GM18519 (cell line): Measurements from ENCODE around the gene NYAP2.

ENCODE experiments used
- ATAC-seq: cut with Tn5 transposase; IDR thresholded peaks from one replicate; pipeline ENCODE4 v1.9.1; 2021; ENCODE audit warnings: mild to moderate bottlenecking, moderate library complexity; ENCODE audit not compliant: unreplicated experiment, low FRiP score

Gene NYAP2

GRCh38 chr2:225536036-225536435, 136.5 kb downstream of the NYAP2 start:
- no peak for ATAC-seq

DNA sequence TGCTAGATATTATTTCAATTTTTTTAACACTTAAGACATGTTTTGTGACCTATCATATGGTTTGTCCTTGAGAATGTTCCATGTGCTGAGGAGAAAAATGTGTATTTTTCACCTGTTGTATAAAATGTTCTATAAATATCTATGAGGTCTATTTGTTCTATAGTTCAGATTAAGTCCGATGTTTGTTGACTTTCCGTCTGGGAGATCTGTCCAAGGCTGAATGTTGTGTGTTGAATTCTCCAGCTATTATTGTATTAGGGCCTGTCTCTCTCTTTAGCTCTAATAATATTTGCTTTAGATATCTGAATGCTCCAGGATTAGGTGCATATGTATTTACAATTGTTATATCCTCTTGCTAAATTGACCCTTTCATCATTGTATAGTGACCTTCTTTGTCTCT, 144.1 kb downstream of the NYAP2 start:
- ATAC-seq, result no peak

GRCh38 chr2:225556461-225556860, 157.0 kb downstream of the NYAP2 start:
- no peak for ATAC-seq

DNA sequence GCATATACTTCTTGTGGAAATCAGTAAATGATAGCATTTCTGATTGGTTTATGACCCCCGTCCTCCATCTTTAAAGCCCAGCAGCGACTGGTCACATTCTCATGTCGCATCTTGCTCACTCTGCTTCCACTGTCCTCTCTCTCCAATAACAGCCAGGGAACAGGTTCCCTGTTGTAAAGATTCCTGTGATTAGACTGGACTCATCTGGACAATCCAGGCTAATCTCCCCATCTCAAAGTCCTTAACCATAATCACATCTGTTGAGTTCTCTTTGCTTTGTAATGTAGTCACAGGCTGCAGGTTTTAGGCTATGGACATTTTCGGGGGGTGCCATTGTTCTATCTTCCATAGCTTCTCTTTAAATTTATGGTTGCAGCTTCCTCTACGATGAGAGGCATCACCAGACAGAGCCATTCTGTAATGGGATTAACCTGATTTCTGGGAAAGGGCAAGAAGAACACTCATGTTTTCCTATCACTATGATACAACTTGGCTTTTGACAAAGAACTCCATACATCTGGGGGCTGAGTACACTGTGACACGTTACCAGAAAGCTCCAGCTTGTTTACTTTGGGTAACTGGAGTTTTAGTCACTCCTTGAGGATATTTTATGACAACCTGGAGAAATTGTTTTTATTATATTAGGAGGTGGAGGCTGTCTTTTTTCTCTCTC, 159.0 kb downstream of the NYAP2 start:
- ATAC-seq, result no peak

DNA sequence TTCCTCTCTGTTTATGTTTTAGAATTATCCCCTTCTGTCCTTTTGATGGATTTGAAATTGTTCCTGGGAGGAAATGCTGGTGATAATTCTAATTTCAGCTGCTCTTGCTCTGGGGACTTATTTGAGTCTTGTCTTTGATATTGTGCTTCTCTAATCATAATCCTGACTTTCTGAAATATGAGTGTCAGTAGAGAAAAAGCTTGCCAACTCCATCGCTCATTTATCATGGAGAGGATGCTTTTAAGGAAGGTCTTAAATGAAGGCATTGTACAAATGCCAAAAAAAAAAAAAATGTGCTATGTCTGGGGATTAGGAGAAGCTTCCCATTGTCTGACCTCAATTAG, 159.5 kb downstream of the NYAP2 start:
- no peak for ATAC-seq

GRCh38 chr2:225566798-225567197, 167.3 kb downstream of the NYAP2 start:
- ATAC-seq, result no peak

DNA sequence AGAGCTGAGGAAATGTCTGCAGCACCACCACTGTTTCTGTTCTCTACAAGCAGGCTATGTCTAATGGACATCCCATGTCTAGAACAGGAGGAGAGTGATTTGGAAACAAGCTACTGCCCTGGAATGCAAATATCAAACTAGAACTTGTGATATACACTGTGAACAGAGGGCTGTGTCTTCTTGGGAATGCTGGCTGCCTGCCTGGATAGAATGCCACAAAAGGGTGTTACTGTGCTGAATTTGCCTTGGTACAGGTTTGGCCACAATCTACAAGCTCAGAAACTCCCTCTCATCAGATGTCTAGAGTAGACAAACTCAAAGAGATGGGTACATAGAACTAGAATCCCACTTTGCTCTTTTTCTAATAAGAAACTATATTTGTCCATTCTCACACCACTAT, 170.5 kb downstream of the NYAP2 start:
- no peak for ATAC-seq

DNA sequence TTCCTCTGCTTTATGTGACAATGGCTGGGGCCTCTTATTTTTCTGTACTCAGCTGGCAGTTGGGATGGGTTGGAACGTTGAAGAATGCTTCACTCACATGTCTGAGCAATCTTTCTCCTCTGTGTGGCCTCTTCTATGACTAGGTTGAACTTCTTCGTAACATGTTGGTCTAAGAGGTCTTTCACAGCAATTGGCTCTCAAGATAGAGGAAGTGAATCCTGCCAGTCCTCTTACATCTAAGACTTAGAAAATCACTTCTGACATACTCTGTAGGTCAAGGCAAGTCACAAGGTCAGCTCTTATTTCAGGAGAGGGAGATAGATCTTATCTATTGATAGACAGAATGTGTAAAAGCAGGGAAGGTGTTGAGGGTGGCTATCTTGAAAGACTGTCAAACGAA, 174.1 kb downstream of the NYAP2 start:
- ATAC-seq, result no peak

DNA sequence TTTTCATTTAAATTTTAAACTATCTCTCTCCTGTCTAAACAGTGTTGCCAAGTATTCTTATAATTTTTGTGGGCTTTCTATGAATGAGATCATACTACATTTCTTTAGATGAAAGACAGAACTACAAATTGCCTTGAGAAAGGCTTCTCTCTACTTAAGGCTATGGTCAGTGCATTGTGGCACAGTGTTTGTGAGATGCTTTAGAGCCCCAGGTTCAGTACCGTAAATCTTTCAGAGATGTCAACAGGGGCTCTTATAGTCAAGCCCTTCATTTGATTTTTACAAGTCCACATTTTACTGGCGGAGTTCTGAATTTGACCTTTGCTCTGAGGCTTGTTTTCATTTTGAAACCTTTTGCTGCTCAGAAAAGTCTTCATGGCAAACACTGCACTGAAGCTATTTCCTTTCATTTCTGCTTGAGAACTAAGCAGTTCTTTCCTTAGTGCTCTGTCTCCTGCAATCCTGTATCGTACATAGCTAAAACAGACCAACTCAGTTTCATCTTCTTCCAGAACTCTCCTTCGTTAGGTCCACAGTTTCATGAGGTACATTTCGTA, 175.2 kb downstream of the NYAP2 start:
- no peak for ATAC-seq

GRCh38 chr2:225581135-225581534, 181.6 kb downstream of the NYAP2 start:
- ATAC-seq, result no peak

DNA sequence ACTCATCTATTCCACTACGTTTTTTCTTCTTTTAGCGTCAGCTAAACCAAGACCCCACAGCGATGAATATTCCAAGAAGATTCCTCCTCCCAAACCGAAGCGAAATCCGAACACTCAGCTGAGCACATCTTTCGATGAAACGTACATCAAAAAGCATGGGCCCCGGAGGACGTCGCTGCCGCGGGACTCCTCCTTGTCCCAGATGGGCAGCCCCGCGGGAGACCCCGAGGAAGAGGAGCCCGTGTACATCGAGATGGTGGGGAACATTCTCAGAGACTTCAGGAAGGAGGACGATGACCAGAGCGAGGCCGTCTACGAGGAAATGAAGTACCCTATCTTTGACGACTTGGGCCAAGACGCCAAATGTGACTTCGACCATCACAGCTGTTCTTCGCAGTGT, 182.4 kb downstream of the NYAP2 start:
- no peak for ATAC-seq

DNA sequence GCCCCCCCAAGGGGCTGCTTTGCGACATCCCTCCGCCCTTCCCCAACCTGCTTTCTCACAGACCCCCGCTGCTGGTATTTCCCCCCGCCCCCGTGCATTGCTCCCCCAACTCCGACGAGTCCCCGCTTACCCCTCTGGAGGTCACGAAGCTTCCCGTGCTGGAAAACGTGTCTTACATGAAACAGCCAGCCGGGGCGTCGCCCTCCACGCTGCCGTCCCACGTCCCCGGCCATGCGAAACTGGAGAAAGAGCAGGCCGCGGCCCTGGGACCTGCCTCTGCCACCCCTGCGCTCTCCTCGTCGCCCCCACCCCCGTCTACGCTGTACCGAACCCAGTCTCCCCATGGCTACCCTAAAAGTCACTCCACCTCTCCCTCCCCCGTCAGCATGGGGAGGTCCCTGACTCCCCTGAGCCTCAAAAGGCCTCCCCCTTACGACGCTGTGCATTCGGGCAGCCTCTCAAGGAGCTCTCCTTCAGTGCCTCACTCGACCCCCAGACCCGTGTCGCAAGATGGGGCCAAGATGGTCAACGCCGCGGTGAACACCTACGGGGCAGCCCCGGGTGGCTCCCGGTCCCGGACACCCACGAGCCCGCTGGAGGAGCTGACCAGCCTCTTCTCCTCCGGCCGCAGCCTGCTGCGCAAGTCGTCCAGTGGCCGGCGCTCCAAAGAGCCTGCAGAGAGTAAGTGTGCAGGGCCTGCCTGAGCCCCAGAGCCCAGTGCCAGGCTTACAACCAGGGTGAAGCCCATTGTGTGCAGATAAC, 183.0 kb downstream of the NYAP2 start:
- no peak for ATAC-seq

DNA sequence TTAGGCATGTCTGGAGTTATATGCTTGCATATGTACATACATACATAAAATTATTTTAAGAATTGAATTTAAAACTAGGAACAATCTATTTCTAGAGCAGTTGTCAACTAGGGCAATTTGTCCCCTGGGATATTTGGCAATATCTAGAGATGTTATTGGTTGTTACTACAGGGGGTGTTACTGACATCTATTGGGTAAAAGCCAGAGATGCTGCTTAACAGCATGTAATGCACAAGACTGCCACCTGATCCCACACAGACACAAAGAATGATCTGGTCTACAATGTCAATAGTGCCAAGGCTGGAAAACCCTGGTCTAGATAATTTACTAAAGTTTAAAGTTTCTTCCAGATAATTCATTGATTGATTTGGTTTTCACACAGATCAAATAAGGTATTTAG, 185.3 kb downstream of the NYAP2 start:
- ATAC-seq, result no peak

DNA sequence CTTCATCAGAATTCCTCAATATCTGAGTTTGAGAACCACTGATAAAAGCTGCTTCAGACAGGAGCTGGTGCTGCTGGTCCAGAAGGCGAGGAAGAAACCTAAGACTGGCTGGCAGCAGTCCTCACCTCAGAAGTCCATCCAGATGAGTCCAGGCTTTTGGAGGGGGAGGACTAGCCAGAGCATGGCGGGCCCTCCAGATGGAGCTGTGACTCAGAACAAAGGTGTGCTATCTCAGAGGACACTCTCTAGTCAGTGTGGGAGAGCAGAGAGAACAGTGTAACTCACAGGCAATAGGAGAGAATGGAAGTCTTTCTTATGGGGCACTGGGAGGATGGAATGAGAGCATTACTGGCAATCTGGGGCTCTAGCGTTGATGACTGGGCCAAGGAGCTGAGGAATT, 191.4 kb downstream of the NYAP2 start:
- no peak for ATAC-seq

GRCh38 chr2:225597911-225598310, 198.4 kb downstream of the NYAP2 start:
- no peak for ATAC-seq

DNA sequence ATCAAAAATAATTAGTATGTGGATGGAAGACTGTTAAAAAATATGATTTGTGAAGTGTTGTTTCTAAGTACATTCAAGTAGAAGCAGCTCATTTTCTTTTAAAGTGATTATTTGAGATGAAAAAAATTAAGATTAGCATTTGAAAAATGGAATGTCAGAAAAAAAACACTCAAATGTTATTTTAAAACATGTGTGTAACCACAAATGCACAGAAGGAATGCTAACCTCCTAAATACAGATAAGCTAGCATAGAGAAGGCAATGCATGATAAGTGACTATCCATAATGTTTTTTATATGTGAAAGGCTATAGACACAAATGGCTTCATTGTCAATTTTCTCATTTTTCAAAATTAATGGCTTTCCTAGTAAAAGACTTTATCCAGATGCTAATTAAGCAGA, 198.9 kb downstream of the NYAP2 start:
- no peak for ATAC-seq

DNA sequence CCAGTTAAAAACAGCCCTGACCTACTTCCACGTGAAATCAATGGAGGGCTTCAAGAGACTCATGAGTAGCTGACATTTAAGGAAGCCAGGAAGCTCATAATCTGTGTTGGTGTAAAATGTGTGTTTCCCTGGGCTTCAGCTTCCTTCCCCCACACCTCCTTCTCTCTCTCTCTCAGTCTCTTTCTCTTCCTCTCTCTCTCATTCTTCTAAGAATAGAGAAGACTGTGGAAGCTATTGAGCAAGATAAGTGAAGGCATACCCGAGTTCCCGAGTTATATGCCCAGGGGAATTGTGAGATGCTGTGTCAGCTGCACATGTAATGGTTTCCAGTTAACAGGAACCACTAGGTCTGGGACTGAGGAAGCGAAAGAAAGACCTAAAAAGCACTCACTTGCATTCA, 199.4 kb downstream of the NYAP2 start:
- ATAC-seq, result no peak

GRCh38 chr2:225599856-225600255, 200.3 kb downstream of the NYAP2 start:
- no peak for ATAC-seq

GRCh38 chr2:225600444-225600843, 200.9 kb downstream of the NYAP2 start:
- no peak for ATAC-seq

DNA sequence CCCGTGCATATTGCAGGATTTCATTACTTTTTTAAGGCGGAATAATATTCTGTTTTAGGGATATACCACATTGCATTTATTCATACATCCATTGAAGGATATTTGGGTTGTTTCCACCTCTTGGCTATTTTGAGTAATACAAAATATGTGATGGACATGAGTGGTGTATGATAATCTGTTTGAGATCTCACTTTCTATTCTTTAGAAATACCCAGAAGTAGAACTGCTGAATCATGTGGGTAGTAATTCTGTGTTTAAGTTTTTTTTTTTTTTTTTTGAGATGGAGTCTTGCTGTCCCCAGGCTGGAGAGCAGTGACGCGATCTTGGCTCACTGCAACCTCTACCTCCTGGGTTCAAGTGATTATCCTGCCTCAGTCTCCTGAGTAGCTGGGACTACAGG, 201.4 kb downstream of the NYAP2 start:
- no peak for ATAC-seq

DNA sequence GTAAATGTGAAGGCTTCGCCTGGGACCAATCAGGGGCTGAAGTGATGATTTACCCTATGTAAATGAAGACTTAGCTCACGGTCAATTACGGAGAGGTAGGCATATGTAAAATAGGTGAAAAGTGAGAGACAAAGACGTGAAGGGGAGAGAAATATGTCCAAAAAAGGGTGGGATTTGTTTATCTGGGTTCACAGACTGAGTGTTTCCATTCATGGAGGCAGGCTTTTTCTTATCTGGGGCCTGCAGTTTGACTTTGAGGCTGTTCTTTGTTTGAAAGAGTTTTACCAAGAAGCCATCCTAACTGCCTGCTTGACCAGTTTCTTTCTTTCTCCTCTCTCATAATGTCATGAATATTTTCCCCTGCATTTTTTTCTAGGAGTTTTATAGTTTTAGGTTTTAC, 202.7 kb downstream of the NYAP2 start:
- ATAC-seq, result no peak

DNA sequence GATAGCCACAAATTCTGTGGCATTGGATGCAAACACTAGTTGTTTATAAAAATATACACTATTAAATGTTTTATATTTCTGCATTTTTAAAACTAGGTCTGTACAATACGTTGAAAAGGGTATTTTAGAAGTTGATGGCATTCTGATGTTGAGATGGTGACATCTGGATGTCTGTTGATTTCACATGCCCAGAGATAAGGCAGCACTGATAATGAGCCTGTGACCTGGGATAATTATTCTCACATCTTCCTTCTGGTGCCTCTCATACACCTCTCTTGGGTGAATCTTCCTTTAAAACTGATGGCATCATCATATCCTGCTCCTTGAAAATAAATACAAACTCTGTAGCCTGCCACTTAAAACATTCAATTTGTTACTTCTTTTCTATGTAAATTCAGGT, 208.6 kb downstream of the NYAP2 start:
- no peak for ATAC-seq
